ENCODE data around the gene DUOXA2. TPM values are rescaled to one million over a fixed set of nuclear protein-coding genes. Genes with fewer than 3 reads are reported as not detected.

The DUOXA2 gene
- total RNA-seq, 4 donors from 2014 or later, result 11.8 to 48.4 (median 27.0) TPM

- H3K27me3 ChIP-seq, result no peaks in the 10 kb centered on the region
- intact Hi-C loops (cut with DNase I), result loop anchor here (10.0 kb wide), 1 partner anchor 76 kb away; no protein-coding TSS in a partner anchor
- no peak overlapping the region for H3K4me3 ChIP-seq (replicated peaks in 1 of 3)
- no peaks in the 10 kb centered on the region for H3K36me3 ChIP-seq
- TF ChIP-seq, protein P1, sequence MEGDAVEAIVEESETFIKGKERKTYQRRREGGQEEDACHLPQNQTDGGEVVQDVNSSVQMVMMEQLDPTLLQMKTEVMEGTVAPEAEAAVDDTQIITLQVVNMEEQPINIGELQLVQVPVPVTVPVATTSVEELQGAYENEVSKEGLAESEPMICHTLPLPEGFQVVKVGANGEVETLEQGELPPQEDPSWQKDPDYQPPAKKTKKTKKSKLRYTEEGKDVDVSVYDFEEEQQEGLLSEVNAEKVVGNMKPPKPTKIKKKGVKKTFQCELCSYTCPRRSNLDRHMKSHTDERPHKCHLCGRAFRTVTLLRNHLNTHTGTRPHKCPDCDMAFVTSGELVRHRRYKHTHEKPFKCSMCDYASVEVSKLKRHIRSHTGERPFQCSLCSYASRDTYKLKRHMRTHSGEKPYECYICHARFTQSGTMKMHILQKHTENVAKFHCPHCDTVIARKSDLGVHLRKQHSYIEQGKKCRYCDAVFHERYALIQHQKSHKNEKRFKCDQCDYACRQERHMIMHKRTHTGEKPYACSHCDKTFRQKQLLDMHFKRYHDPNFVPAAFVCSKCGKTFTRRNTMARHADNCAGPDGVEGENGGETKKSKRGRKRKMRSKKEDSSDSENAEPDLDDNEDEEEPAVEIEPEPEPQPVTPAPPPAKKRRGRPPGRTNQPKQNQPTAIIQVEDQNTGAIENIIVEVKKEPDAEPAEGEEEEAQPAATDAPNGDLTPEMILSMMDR (IDR thresholded peaks at IDR 0.05), result peak in 2 of 6 experiments; percentile 5 to 17
- TF ChIP-seq POLR2A (IDR thresholded peaks at IDR 0.05), result no peak
- H3K9me3 ChIP-seq, result no peaks in the 10 kb centered on the region
- H3K27ac ChIP-seq, result peak overlapping the region in 1 of 3 donors; percentile 18
- peaks cover 16 to 38% of the 10 kb centered on the region in 2 donors for H3K4me1 ChIP-seq
- WGBS, 2 donors, result 59 to 68% methylated on average over 11 of the region's 11 CpGs
- DNase-seq, result no peak
Observed at GRCh38 chr15:45110256-45110820, 3.8 kb upstream of the DUOXA2 start.

- WGBS, 2 donors, result 36 to 65% methylated on average over 7 to 40 of the region's 71 CpGs
- intact Hi-C loops (cut with DNase I), result loop anchor here (10.0 kb wide), 1 partner anchor 77 kb away; no protein-coding TSS in a partner anchor
Observed at GRCh38 chr15:45111390-45112142, 2.6 kb upstream of the DUOXA2 start.

DNA sequence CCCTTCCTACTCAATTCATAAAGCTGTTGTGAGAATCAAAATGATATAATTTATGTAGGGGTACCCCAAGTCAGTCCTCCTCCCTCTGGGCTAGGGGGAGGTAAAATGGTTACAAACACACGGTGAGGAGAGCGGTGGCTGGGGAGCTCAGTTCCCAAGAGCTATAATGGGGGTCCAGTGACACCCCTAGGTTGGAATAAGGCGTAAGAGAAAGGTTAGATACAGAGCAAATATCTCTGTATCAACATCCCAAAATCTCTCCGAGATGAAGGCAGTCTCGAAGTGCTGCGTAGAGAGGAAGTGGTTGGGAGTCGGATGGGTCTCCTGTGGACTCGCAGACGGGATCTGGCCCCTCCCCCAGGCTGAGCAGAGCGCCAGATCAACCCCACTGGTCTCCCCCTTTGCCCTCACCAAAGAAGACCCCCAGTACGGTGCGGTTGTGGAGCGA is 2.0 kb upstream of the DUOXA2 start:
- DNase-seq, result peak in 1 of 2 donors; percentile 44
- Histone ChIP-seq H3K36me3 (no peaks in the 10 kb centered on the region), H3K4me1 (peaks cover 16 to 42% of the 10 kb centered on the region in 2 donors), H3K27ac (peak overlapping the region in 2 of 3 donors; percentile 30 to 35), H3K27me3 (no peaks in the 10 kb centered on the region), H3K4me3 (replicated peaks in 1 of 3) (peak overlapping the region; percentile 4 to 46 (median 40)), H3K9me3 (no peaks in the 10 kb centered on the region)
- intact Hi-C loops (cut with DNase I), result loop anchor here (10.0 kb wide), 1 partner anchor 77 kb away; no protein-coding TSS in a partner anchor
- 14 to 21% methylated on average over 9 to 13 of the region's 13 CpGs for WGBS, 2 donors
- TF ChIP-seq POLR2A (IDR thresholded peaks at IDR 0.05), result no peak
- TF ChIP-seq, protein P1 (IDR thresholded peaks at IDR 0.05), result no peak

More at GRCh38 chr15:45111390-45112142, 2.6 kb upstream of the DUOXA2 start:
- H3K27me3 ChIP-seq, result no peaks in the 10 kb centered on the region
- H3K36me3 ChIP-seq, result no peaks in the 10 kb centered on the region
- peaks cover 13 to 42% of the 10 kb centered on the region in 2 donors for H3K4me1 ChIP-seq
- H3K9me3 ChIP-seq, result no peaks in the 10 kb centered on the region
- peak overlapping the region in 1 of 3 donors; percentile 35 for H3K27ac ChIP-seq
- H3K4me3 ChIP-seq (replicated peaks in 1 of 3), result no peak overlapping the region
- TF ChIP-seq, protein P1 (IDR thresholded peaks at IDR 0.05), result no peak
- no peak for TF ChIP-seq POLR2A (IDR thresholded peaks at IDR 0.05)
- DNase-seq, result no peak

DNA sequence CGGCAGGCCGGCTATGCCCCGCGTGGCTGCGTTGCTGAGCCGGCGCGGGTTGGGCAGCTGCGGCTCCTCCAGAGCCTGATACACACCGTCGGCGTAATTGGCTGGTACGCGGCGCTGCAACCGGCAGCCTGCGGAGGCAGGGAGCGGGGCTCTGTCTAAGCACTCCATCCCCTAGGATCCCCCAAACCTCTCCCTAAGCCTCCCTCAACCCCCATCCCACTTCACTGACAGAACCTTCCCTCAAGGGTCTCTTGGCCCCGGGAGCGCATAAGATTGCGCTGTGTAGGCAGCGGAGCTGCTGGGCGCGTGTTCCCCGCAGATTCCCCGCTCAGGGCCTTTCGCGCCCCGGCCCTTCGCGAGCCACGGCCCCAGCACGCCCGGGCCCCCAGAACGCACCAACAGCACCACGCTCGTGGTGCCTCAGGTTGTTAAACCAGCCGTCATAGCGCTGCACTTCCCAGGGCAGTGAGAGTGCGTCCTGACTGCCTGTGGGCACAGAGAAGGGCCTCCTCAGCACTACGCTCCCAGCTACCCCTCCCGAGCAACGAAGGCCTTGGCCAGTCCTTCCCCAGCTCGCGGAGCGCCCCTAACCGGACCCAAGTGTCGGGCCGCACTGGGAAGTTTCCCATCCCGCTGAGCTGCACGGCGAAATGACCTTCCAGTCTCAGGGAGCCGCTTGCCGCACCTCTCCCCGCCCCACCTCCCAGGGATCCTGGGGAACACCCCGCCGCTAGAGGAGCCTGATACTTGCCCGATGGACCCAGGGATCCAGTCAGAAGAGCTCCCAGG is 1.3 kb upstream of the DUOXA2 start:
- no peaks in the 10 kb centered on the region for H3K36me3 ChIP-seq
- peak; percentile 44 to 48 for DNase-seq
- H3K4me3 ChIP-seq (replicated peaks in 1 of 3), result peak overlapping the region; percentile 4 to 46 (median 40)
- no peaks in the 10 kb centered on the region for H3K9me3 ChIP-seq
- TF ChIP-seq, protein P1 (IDR thresholded peaks at IDR 0.05), result no peak
- TF ChIP-seq POLR2A (IDR thresholded peaks at IDR 0.05), result no peak
- peak overlapping the region in 1 of 3 donors; percentile 30 for H3K27ac ChIP-seq
- WGBS, 2 donors, result 2 to 3% methylated on average over 29 to 39 of the region's 58 CpGs
- H3K27me3 ChIP-seq, result no peaks in the 10 kb centered on the region
- H3K4me1 ChIP-seq, result peaks cover 21 to 47% of the 10 kb centered on the region in 2 donors
- intact Hi-C loops (cut with DNase I), result loop anchor here (10.0 kb wide), 1 partner anchor 78 kb away; no protein-coding TSS in a partner anchor

Data from thyroid gland (tissue), 4 donors.